ENCODE results near the gene TBL1X. TPM values are rescaled to one million over a fixed set of nuclear protein-coding genes. Genes with fewer than 3 reads are reported as not detected.
A peak's percentile ranks its signal among the peaks of the same experiment; 100 is the strongest.

The TBL1X gene
- total RNA-seq, 1 donor from 2014 or later, result 26.4 TPM

DNA sequence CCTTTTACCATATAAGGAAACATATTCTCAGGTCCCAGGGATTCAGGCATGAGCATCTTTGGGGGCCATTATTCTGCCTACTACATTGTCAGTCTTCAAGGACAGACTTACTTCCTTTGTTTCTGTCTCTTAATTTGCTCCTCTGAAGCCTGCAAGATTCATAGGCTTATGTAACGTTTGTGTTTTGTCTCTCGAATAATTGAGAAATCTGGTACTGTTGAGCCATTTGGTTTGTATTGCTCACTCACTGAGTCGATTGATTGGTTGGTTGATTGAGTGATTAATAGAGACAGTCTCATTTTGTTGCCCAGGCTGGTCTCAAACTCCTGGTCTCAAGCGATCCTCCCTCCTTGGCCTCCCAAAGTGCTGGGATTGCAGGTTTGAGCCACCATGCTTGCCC lies 23.7 kb downstream of the TBL1X start:
- Histone ChIP-seq H2AFZ (ENCODE audit: low read depth, low read length) (no peak overlapping the region), H4K20me1 (ENCODE audit: insufficient read depth, low read length) (peaks cover 6% of the 10 kb centered on the region), H3K27ac (ENCODE audit: low read depth, low read length) (no peak overlapping the region), H3K4me3 (ENCODE audit: insufficient read depth, low read depth, low read length) (no peak overlapping the region), H3K79me2 (ENCODE audit: insufficient read depth, low read length) (peaks cover 33% of the 10 kb centered on the region), H3K9me3 (ENCODE audit: insufficient read depth, low read depth, low read length) (no peaks in the 10 kb centered on the region), H3K4me1 (ENCODE audit: insufficient read depth, low read length) (no peaks in the 10 kb centered on the region), H3K36me3 (ENCODE audit: insufficient read depth, low read length) (no peaks in the 10 kb centered on the region), H3K27me3 (ENCODE audit: insufficient read depth, low read length) (no peaks in the 10 kb centered on the region), H3K9ac (ENCODE audit: low read length) (no peak overlapping the region), H3K4me2 (ENCODE audit: low read length) (no peak overlapping the region)
- no peak for DNase-seq (ENCODE audit: low read depth)
- TF ChIP-seq EZH2 (IDR thresholded peaks at IDR 0.05; ENCODE audit: insufficient read depth, low read length), result no peak
- TF ChIP-seq, protein P1, sequence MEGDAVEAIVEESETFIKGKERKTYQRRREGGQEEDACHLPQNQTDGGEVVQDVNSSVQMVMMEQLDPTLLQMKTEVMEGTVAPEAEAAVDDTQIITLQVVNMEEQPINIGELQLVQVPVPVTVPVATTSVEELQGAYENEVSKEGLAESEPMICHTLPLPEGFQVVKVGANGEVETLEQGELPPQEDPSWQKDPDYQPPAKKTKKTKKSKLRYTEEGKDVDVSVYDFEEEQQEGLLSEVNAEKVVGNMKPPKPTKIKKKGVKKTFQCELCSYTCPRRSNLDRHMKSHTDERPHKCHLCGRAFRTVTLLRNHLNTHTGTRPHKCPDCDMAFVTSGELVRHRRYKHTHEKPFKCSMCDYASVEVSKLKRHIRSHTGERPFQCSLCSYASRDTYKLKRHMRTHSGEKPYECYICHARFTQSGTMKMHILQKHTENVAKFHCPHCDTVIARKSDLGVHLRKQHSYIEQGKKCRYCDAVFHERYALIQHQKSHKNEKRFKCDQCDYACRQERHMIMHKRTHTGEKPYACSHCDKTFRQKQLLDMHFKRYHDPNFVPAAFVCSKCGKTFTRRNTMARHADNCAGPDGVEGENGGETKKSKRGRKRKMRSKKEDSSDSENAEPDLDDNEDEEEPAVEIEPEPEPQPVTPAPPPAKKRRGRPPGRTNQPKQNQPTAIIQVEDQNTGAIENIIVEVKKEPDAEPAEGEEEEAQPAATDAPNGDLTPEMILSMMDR (IDR thresholded peaks at IDR 0.05; ENCODE audit: insufficient read depth, low read depth, low read length), result no peak
- Mint-ChIP-seq H3K27me3 (ENCODE audit: low read depth, unreplicated experiment) (no peaks in the 10 kb centered on the region), H3K4me3 (ENCODE audit: unreplicated experiment) (no peak overlapping the region), H3K9me3 (ENCODE audit: unreplicated experiment) (peaks cover 1% of the 10 kb centered on the region), H3K36me3 (ENCODE audit: low read depth, unreplicated experiment) (peaks cover 2% of the 10 kb centered on the region), H3K27ac (ENCODE audit: unreplicated experiment) (no peak overlapping the region), H3K4me1 (ENCODE audit: low read depth, unreplicated experiment) (peaks cover 6% of the 10 kb centered on the region)
- no peak for FAIRE-seq

GRCh38 chrX:9489234-9489633 lies 24.4 kb downstream of the TBL1X start:
- H3K9me3 ChIP-seq (ENCODE audit: insufficient read depth, low read depth, low read length), result no peaks in the 10 kb centered on the region
- no peak overlapping the region for H3K4me3 ChIP-seq (ENCODE audit: insufficient read depth, low read depth, low read length)
- DNase-seq (ENCODE audit: low read depth) (no peak), FAIRE-seq (no peak)
- H3K79me2 ChIP-seq (ENCODE audit: insufficient read depth, low read length), result peaks cover 33% of the 10 kb centered on the region
- no peaks in the 10 kb centered on the region for H3K27me3 ChIP-seq (ENCODE audit: insufficient read depth, low read length)
- H3K9ac ChIP-seq (ENCODE audit: low read length), result no peak overlapping the region
- H3K27ac ChIP-seq (ENCODE audit: low read depth, low read length), result no peak overlapping the region
- H3K4me1 Mint-ChIP-seq (ENCODE audit: low read depth, unreplicated experiment), result peaks cover 6% of the 10 kb centered on the region
- peaks cover 11% of the 10 kb centered on the region for H4K20me1 ChIP-seq (ENCODE audit: insufficient read depth, low read length)
- TF ChIP-seq EZH2 (IDR thresholded peaks at IDR 0.05; ENCODE audit: insufficient read depth, low read length), result no peak
- TF ChIP-seq, protein P1 (IDR thresholded peaks at IDR 0.05; ENCODE audit: insufficient read depth, low read depth, low read length), result no peak
- no peak overlapping the region for H3K27ac Mint-ChIP-seq (ENCODE audit: unreplicated experiment)
- peaks cover under 1% of the 10 kb centered on the region for H3K36me3 Mint-ChIP-seq (ENCODE audit: low read depth, unreplicated experiment)
- peaks cover 1% of the 10 kb centered on the region for H3K9me3 Mint-ChIP-seq (ENCODE audit: unreplicated experiment)
- no peaks in the 10 kb centered on the region for H3K4me1 ChIP-seq (ENCODE audit: insufficient read depth, low read length)
- no peak overlapping the region for H2AFZ ChIP-seq (ENCODE audit: low read depth, low read length)
- H3K36me3 ChIP-seq (ENCODE audit: insufficient read depth, low read length), result no peaks in the 10 kb centered on the region
- H3K4me3 Mint-ChIP-seq (ENCODE audit: unreplicated experiment), result no peak overlapping the region
- no peaks in the 10 kb centered on the region for H3K27me3 Mint-ChIP-seq (ENCODE audit: low read depth, unreplicated experiment)
- no peak overlapping the region for H3K4me2 ChIP-seq (ENCODE audit: low read length)

- H3K4me1 Mint-ChIP-seq (ENCODE audit: low read depth, unreplicated experiment), result peaks cover 6% of the 10 kb centered on the region
- Histone ChIP-seq H3K4me2 (ENCODE audit: low read length) (no peak overlapping the region), H2AFZ (ENCODE audit: low read depth, low read length) (no peak overlapping the region), H3K9me3 (ENCODE audit: insufficient read depth, low read depth, low read length) (no peaks in the 10 kb centered on the region), H3K4me3 (ENCODE audit: insufficient read depth, low read depth, low read length) (no peak overlapping the region), H3K79me2 (ENCODE audit: insufficient read depth, low read length) (peaks cover 39% of the 10 kb centered on the region), H4K20me1 (ENCODE audit: insufficient read depth, low read length) (peaks cover 15% of the 10 kb centered on the region), H3K27me3 (ENCODE audit: insufficient read depth, low read length) (no peaks in the 10 kb centered on the region), H3K4me1 (ENCODE audit: insufficient read depth, low read length) (no peaks in the 10 kb centered on the region), H3K27ac (ENCODE audit: low read depth, low read length) (no peak overlapping the region), H3K36me3 (ENCODE audit: insufficient read depth, low read length) (no peaks in the 10 kb centered on the region), H3K9ac (ENCODE audit: low read length) (no peak overlapping the region)
- H3K4me3 Mint-ChIP-seq (ENCODE audit: unreplicated experiment), result no peak overlapping the region
- DNase-seq (ENCODE audit: low read depth) (peak; percentile 18), FAIRE-seq (peak; percentile 41)
- H3K9me3 Mint-ChIP-seq (ENCODE audit: unreplicated experiment), result peaks cover 1% of the 10 kb centered on the region
- peaks cover 11% of the 10 kb centered on the region for H3K36me3 Mint-ChIP-seq (ENCODE audit: low read depth, unreplicated experiment)
- H3K27ac Mint-ChIP-seq (ENCODE audit: unreplicated experiment), result no peak overlapping the region
- no peaks in the 10 kb centered on the region for H3K27me3 Mint-ChIP-seq (ENCODE audit: low read depth, unreplicated experiment)
- TF ChIP-seq EZH2 (IDR thresholded peaks at IDR 0.05; ENCODE audit: insufficient read depth, low read length), result no peak
- TF ChIP-seq, protein P1 (IDR thresholded peaks at IDR 0.05; ENCODE audit: insufficient read depth, low read depth, low read length), result no peak
Observed at GRCh38 chrX:9492901-9493300, 28.0 kb downstream of the TBL1X start.

Measured in astrocyte (in vitro differentiated cells and primary cell).